Smooth muscle cell of the coronary artery (primary cell): ENCODE data around the gene TP53BP2. TPM values are rescaled to one million over a fixed set of nuclear protein-coding genes. Genes with fewer than 3 reads are reported as not detected.

Source experiments
- total RNA-seq: library from RNA; depleted of rRNA; stranded (reverse); fragments of >200 nt; gene quantifications from 2 replicates; pipeline ENCODE4 v1.2.3, GENCODE V29; 2014; ENCODE audit warnings: low replicate concordance

Gene TP53BP2, protein sequence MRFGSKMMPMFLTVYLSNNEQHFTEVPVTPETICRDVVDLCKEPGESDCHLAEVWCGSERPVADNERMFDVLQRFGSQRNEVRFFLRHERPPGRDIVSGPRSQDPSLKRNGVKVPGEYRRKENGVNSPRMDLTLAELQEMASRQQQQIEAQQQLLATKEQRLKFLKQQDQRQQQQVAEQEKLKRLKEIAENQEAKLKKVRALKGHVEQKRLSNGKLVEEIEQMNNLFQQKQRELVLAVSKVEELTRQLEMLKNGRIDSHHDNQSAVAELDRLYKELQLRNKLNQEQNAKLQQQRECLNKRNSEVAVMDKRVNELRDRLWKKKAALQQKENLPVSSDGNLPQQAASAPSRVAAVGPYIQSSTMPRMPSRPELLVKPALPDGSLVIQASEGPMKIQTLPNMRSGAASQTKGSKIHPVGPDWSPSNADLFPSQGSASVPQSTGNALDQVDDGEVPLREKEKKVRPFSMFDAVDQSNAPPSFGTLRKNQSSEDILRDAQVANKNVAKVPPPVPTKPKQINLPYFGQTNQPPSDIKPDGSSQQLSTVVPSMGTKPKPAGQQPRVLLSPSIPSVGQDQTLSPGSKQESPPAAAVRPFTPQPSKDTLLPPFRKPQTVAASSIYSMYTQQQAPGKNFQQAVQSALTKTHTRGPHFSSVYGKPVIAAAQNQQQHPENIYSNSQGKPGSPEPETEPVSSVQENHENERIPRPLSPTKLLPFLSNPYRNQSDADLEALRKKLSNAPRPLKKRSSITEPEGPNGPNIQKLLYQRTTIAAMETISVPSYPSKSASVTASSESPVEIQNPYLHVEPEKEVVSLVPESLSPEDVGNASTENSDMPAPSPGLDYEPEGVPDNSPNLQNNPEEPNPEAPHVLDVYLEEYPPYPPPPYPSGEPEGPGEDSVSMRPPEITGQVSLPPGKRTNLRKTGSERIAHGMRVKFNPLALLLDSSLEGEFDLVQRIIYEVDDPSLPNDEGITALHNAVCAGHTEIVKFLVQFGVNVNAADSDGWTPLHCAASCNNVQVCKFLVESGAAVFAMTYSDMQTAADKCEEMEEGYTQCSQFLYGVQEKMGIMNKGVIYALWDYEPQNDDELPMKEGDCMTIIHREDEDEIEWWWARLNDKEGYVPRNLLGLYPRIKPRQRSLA
- total RNA-seq: 23.6 and 32.8 TPM in 2 replicates

DNA sequence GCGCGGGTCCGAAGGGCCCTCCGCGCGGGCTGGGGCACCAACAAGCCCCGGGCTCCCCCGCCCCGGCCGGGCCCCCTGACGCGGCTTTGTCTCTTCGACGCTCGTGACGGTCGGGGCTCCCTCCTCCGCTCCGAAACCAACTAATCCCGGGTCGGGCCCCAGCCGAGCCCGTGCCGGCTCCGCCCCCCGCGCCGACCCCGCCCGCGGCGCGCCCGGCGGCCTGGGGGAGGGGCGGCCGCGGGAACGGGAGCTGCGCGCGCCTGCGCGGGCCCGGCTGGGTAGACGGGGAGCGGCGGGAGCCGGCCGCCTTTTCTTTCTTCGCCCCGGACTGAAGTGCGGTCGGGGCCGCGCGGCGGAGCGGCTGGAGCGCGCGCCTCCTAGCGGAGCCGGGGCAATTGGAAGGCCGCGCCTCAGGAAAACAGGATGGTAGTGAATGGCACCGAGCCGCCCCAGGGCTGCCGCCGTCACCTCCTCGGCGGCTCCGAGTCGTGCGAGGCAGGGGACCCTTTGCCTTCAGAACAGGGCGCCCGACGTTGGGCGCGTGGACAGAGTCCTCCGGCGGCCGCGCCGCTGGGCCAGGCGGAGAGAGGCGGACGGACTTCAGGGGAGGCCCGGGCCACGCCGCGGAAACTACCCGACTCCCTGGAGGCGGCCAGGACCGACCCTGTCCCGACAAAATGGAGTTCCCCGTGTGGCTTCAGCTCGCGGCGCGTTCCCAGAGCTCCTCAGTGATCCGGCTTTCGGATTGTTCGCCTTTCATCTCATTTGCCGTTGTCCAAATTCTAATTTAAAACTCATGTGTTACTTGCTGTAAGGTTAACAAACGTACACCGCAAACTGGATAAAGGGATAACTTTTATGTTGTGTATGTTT is at the start of gene TP53BP2:
Gene TP53BP2 (minus strand): TSS at position 138 of the 873 bp plus-strand sequence. CDS start 267 bp downstream, outside the sequence.

Other genes with a start within 250 kb of the TP53BP2 start
- gene CAPN8, start 180.2 kb downstream of the TP53BP2 start, total RNA-seq: not detected in 2 replicates
- 337 and 509 TPM in 2 replicates for gene CAPN2, start 133.4 kb downstream of the TP53BP2 start, total RNA-seq